ENCODE results near the gene KHDRBS1. TPM values are rescaled to one million over a fixed set of nuclear protein-coding genes. Genes with fewer than 3 reads are reported as not detected.

The KHDRBS1 gene
- total RNA-seq, 4 donors from 2014 or later = 71.8 to 90.5 (median 79.7) TPM

GRCh38 chr1:31978843-31979400 lies 34.7 kb upstream of the KHDRBS1 start:
- DNase-seq (ENCODE audit: extremely low spot score) = no peak
- no peaks in the 10 kb centered on the region for H3K27me3 ChIP-seq
- 80% methylated on average over 4 of the region's 4 CpGs for WGBS
- no peak overlapping the region for H3K27ac ChIP-seq (replicated peaks in 1 of 4)
- intact Hi-C loops (cut with DNase I) = no loop called here
- no peaks in the 10 kb centered on the region for H3K9me3 ChIP-seq
- H3K4me1 ChIP-seq = peaks cover 4 to 17% (median 12%) of the 10 kb centered on the region in 4 donors
- no peak for TF ChIP-seq CTCF (IDR thresholded peaks at IDR 0.05)
- TF ChIP-seq POLR2A (IDR thresholded peaks at IDR 0.05; ENCODE audit: low read depth) = no peak
- no peak for TF ChIP-seq POLR2AphosphoS5 (IDR thresholded peaks at IDR 0.05)
- no peak for TF ChIP-seq EP300 (IDR thresholded peaks at IDR 0.05)
- no peak overlapping the region for H3K4me3 ChIP-seq
- no peaks in the 10 kb centered on the region for H3K36me3 ChIP-seq

GRCh38 chr1:31980835-31981455 lies 32.7 kb upstream of the KHDRBS1 start:
- 85% methylated on average over 10 of the region's 10 CpGs for WGBS
- Histone ChIP-seq H3K4me3 (no peak overlapping the region), H3K4me1 (peaks cover 13 to 28% (median 24%) of the 10 kb centered on the region in 4 donors), H3K27me3 (no peaks in the 10 kb centered on the region), H3K9me3 (no peaks in the 10 kb centered on the region), H3K27ac (replicated peaks in 1 of 4) (no peak overlapping the region), H3K36me3 (no peaks in the 10 kb centered on the region)
- TF ChIP-seq POLR2A (IDR thresholded peaks at IDR 0.05; ENCODE audit: low read depth) (no peak), CTCF (IDR thresholded peaks at IDR 0.05) (no peak), EP300 (IDR thresholded peaks at IDR 0.05) (no peak), POLR2AphosphoS5 (IDR thresholded peaks at IDR 0.05) (no peak)
- intact Hi-C loops (cut with DNase I) = loop anchor here (5.0 kb wide), 1 partner anchor 81 kb away; no protein-coding TSS in a partner anchor
- no peak for DNase-seq (ENCODE audit: extremely low spot score)

GRCh38 chr1:31981456-31981839 lies 32.2 kb upstream of the KHDRBS1 start:
- Histone ChIP-seq H3K9me3 (no peaks in the 10 kb centered on the region), H3K36me3 (no peaks in the 10 kb centered on the region), H3K27me3 (no peaks in the 10 kb centered on the region), H3K4me3 (no peak overlapping the region), H3K4me1 (peaks cover 13 to 28% (median 24%) of the 10 kb centered on the region in 4 donors), H3K27ac (replicated peaks in 1 of 4) (no peak overlapping the region)
- TF ChIP-seq POLR2A (IDR thresholded peaks at IDR 0.05; ENCODE audit: low read depth) (no peak), EP300 (IDR thresholded peaks at IDR 0.05) (no peak), CTCF (IDR thresholded peaks at IDR 0.05) (no peak), POLR2AphosphoS5 (IDR thresholded peaks at IDR 0.05) (no peak)
- DNase-seq (ENCODE audit: extremely low spot score) = no peak
- intact Hi-C loops (cut with DNase I) = loop anchor here (5.0 kb wide), 1 partner anchor 81 kb away; no protein-coding TSS in a partner anchor
- 86% methylated on average over 2 of the region's 2 CpGs for WGBS

GRCh38 chr1:31981972-31982371 lies 31.7 kb upstream of the KHDRBS1 start:
- Histone ChIP-seq H3K4me3 (no peak overlapping the region), H3K36me3 (no peaks in the 10 kb centered on the region), H3K9me3 (no peaks in the 10 kb centered on the region), H3K27me3 (no peaks in the 10 kb centered on the region), H3K27ac (replicated peaks in 1 of 4) (no peak overlapping the region), H3K4me1 (peaks cover 13 to 26% (median 21%) of the 10 kb centered on the region in 4 donors)
- DNase-seq (ENCODE audit: extremely low spot score) = no peak
- intact Hi-C loops (cut with DNase I) = loop anchor here (5.0 kb wide), 1 partner anchor 80 kb away; no protein-coding TSS in a partner anchor
- 66% methylated on average over 3 of the region's 3 CpGs for WGBS
- no peak for TF ChIP-seq POLR2AphosphoS5 (IDR thresholded peaks at IDR 0.05)
- no peak for TF ChIP-seq CTCF (IDR thresholded peaks at IDR 0.05)
- no peak for TF ChIP-seq POLR2A (IDR thresholded peaks at IDR 0.05; ENCODE audit: low read depth)
- no peak for TF ChIP-seq EP300 (IDR thresholded peaks at IDR 0.05)
